ENCODE measurements around the gene RASSF4.
A peak's percentile ranks its signal among the peaks of the same experiment; 100 is the strongest.

Gene RASSF4

DNA sequence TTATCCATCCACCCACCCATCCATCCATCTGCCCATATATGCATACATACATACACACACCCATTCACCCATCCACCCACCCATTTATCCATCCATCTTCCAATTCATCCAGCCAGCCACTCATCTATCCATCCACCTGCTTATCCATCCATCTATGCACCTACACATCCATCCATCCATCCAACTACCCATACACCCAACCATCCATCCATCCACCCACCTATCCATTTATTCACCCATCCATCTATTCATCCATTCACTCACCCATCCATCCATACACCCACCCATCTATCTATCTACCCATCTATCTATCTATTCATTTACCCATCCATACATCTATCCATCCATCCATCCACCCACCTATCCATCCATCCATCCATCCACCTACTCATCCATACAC is 31.1 kb upstream of the RASSF4 start:
- DNase-seq (ENCODE audit: extremely low read depth, low read depth): no peak
- no peak for TF ChIP-seq CTCF (IDR thresholded peaks at IDR 0.05; ENCODE audit: low read depth, low read length)

GRCh38 chr10:44929356-44930255 is 30.0 kb upstream of the RASSF4 start:
- DNase-seq (ENCODE audit: extremely low read depth, low read depth): no peak
- TF ChIP-seq CTCF (IDR thresholded peaks at IDR 0.05; ENCODE audit: low read depth, low read length): no peak

- DNase-seq (ENCODE audit: extremely low read depth, low read depth): no peak
- no peak for TF ChIP-seq CTCF (IDR thresholded peaks at IDR 0.05; ENCODE audit: low read depth, low read length)
These were observed 28.5 kb upstream of the RASSF4 start for GRCh38 chr10:44930904-44931620.

- no peak for DNase-seq (ENCODE audit: extremely low read depth, low read depth)
- TF ChIP-seq CTCF (IDR thresholded peaks at IDR 0.05; ENCODE audit: low read depth, low read length): no peak; the same call in 1 of the 2 replicates
These were observed 27.7 kb upstream of the RASSF4 start for GRCh38 chr10:44931621-44932516.

DNA sequence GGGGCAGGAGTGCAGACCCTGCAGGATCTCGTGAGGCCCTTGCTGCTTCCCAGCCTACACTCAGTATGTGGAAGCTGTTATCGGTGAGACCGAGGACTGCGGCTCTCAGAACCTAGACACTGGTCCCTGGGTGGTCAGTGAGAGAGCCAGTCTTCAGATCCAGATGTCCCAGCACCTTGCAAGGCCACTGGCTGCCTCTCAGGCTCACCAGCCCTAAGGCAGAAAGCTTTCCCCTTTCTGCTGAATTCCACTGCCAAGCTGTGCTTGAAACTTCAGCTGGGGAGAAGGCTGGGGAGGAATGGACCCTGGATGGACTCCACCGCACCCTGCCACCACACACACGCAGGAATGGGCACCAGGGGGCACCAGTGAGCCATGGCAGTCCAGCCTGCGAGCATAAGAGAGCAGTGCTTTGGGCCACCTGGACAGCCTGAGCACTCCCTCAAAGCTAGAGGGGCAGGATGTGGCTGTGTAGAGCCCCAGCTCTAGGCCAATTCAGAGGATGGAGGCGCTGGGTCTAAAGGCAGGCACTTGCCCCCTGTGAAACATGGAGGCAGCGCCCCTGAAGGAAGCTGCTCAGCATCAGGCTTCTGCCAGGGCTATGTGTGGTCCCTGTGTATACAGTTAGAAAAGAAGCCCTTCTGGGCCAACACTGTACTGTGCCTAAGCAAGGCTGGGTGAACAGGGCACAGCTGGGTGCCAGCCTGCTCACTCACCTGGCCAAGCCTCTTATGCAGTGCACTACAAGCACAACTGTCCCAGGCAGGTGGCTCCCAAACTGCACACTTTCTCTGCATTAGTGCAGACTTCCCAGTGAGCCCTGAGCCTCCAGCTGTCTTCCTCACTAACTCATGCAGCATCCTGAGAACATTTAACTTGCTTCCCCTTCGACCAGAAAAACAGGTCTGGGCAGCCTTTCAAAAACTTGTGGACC is 26.8 kb upstream of the RASSF4 start:
- peak; percentile 99 for TF ChIP-seq CTCF (IDR thresholded peaks at IDR 0.05; ENCODE audit: low read depth, low read length)

More for the DNA sequence above, 26.8 kb upstream of the RASSF4 start:
- peak; percentile 55 for DNase-seq (ENCODE audit: extremely low read depth, low read depth)
